HG03469 (cell line): Measurements from ENCODE around the gene SHB.

ENCODE experiments used
- ATAC-seq: cut with Tn5 transposase; IDR thresholded peaks from one replicate; pipeline ENCODE4 v1.9.1; 2021; ENCODE audit warnings: mild to moderate bottlenecking, moderate library complexity, moderate number of reproducible peaks; ENCODE audit not compliant: unreplicated experiment

Gene SHB

DNA sequence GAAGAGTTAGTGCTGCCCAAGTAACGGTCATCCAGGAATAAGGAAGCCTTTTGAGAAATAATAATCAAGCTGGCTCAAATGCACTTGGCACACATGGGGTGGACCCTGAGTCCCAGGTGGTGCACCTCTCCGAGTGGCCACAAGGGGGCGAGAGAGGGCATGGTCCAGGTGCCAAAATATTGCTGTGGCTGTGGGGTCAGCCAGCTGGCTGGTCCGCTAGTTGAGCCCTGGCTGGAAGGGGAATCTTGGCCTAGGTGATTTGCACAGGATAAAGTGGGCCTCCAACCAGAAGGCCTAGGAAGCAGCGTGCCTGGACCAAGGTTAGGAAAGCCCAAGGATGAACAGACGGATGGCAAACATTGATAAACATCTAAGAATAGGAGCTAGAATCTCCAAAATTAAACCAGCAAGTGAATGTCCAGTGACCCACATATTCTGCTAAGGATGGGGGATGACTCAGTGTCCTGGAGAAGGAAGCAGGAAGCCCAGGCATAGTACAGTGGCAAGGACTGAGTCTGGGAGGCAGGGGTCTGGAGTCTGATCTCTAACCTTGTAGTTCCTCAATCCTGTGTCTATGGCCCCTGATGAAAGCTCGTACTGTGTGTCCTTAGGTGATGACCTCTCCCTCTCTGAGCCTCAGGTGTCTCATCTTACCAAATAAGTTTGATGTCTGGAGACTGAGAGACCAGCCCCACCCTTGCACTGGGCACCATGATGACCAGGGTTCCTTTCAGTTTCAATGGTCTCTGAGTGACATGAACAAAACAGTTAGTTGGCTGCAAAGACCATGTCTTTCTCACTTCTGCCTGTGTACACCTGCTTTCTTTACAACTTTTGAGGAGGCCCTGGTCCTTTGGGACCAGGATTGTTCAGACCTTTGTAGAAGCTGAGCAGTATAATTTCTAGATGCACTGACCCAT, 19.2 kb upstream of the SHB start:
- ATAC-seq, result no peak

DNA sequence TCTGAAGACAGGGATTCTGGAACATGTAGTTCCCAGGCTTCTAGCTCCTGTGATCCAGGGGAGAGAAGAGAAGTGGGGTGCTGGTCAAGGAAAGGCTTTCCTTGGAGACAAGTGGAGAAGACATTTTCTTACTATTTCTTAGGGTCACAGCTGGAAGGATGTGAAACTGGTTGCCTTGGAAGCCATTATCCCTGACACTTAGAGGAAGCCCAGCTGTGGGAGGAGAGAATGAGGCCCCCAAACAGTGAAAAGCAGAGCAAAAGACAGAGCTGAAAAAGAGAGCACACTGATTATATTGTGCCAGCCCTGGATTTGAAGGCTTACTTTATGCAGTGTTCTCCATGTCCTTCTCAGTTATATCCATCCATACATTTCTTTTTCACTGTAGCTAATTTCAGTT, 17.5 kb upstream of the SHB start:
- no peak for ATAC-seq

DNA sequence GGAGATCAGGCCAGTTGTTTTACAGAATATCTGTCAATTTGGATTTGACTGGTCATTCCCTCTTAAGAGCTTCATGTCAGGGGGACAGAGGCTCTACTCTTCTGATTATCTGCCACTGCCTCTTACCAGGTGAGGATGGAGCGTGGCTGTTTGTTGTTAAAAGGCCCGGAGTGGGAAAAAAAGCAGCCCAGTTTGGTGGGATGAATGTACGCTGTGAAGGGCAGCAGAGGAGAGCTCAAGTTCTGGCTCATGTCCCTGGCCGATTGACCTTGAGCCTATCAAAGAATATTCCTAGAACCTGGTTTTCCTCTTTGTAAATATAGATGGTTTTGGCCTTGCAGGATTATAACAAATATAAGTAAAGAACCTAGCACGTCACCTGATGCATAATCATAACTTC, 16.3 kb upstream of the SHB start:
- ATAC-seq, result no peak

DNA sequence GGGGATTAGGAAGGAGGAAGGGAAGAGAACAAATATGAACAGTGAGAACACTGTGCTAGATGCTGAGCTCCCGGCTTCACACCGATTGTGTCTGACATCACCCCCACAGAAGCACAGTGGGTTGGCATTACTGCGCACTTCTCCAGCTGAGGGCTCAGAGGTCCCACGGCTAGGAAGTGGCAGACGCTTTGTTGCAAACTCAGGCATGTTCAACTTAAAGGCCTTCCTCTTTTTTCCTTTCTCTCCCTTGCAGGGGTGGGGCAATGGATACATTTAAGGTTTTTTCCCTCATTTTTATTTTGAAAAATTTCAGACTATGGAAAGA, 15.5 kb upstream of the SHB start:
- no peak for ATAC-seq

DNA sequence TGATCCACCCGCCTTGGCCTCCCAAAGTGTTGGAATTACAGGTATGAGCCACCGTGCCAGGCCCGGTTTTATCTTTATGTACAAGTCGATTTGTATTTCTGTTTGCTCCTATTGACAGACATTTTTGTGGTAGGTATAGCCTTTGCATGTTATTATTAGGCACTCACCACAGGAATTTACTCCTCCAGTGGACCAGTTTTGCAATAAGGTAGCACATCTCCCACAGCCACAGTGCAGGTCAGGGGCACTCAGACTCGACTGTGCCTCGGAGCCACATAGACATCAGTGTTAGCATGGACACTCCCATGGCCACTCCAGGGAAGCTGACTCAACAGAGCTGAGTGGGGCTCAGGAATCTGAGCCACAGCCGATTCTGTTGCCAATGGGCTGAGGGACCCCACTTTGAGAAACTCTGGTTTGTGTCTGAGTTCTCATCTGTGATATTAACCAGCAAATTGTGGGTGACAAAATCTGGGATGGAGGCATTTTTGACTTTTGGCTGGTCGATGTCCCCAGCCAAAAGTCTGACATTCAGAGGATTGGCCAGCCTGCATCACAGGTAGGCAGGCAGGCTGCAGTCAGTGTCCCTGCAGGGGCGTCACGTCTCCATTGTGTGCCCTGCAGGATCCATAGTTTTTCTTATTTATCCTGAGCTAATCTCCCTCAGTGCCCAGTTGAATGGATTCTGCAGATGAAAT, 15.0 kb upstream of the SHB start:
- ATAC-seq, result no peak

DNA sequence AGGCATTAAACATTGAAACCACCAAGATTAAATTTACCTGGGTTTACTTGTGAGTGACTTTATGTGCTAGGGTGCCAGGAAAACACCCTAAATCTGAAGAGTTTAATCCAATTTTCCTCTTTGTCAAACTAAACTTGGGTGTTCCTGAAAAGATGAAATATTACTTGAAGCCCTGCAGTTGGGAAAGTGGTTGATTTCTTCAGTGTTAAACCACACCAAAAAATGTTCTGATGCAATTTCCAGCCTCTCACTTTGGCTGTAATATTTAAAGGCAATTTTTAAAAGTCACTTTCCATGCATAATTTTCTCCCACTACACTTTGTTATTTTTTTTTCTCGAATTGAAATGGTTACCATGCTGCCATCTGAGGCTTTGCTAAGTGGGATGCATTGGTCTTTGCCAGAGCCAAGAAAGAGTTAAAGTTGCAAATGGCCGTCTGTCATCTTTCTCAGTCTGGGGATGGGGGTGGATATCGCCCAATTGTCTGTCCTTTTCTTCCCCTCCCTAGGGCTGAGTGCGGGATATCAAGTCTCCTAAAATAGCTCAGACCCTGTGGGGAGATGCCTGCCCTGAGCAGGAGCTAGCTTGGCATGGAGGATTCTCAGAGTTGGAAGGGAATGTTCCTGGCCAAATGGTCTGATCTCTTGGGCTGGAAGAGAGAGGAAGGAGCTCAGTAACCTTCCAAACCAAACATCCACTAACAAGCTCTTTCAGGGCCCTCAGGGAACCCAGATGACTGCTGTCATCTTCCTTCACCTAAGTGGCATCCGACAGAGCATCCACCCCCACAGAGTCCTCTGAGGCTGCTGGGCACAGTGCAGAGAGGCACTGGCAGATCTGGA, 13.6 kb upstream of the SHB start:
- ATAC-seq, result no peak

DNA sequence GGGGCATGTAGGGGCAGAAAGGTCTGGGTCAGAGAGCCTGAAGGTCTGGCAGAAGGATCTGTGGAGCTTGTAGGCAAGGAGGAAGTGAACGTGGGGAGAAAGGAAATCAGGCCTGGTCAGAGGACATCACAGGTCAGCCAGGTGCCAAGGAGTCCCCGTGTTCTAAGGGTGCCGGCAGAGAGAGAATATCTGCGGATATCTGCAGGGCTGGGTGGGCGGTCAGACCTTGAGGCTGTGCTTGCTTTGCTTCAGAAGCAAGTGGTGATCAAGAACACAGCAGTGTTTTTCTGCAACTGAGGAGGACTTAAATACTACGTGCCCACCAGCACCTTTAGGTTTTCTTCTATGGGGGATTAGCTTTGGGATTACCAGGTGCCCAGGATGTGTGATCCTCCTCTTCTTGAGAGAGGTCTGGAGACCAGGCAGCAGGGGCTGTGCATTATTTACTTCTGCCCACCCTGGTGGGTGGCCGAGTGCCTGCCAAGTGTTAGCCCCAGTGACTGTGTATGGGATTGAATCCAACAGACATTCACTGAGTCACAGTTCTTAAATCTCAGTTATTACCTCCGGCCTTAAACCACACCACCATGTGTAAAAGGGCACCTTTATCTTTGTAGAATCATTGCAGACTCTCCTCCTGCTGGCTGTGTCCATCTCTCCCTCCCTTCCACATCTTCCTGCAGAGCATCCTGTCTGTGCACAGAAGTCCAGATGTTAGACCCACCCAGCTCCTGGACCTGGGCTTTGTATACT, 12.5 kb upstream of the SHB start:
- no peak for ATAC-seq

DNA sequence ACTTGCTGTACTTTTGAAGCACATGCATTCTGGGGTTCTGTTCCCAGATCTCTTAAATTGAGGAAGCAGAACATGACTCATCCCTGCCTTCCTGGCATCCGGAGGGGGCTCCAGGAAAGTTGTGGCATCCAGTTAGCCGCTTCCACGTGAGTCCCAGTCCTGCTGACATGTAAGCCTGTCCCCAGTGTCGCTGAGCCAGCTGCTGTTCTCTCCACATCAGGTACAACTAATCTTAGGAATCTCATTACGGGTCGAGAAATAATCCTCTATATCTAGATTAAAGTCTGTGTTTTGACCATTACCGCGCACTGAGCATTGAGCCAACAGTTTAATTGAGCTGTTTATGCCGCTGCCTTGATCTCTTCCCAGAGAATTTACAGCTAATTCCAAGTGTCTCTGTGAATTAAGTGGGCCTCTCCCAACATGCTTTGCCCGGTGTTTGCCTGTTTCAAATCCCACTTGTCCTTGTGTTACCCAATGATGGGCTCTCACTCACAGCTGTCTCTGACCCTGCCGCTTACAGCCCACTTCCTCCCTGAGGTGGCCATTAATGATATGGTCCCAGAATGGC, 10.5 kb upstream of the SHB start:
- no peak for ATAC-seq

DNA sequence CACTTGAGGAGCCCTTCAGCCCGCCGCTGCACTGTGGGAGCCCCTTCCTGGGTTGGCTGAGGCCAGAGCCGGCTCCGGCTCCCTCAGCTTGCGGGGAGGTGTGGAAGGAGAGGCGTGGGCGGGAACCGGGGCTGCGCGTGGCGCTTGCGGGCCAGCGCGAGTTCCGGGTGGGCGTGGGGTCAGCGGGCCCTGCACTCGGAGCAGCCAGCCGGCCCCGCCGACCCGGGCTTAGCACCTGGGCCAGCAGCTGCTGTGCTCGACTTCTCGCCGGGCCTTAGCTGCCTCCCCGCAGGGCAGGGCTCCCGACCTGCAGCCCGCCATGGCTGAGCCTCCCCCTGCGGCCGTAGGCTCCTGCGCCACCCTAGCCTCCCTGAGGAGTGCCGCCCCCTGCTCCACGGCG, 6.2 kb upstream of the SHB start:
- no peak for ATAC-seq

DNA sequence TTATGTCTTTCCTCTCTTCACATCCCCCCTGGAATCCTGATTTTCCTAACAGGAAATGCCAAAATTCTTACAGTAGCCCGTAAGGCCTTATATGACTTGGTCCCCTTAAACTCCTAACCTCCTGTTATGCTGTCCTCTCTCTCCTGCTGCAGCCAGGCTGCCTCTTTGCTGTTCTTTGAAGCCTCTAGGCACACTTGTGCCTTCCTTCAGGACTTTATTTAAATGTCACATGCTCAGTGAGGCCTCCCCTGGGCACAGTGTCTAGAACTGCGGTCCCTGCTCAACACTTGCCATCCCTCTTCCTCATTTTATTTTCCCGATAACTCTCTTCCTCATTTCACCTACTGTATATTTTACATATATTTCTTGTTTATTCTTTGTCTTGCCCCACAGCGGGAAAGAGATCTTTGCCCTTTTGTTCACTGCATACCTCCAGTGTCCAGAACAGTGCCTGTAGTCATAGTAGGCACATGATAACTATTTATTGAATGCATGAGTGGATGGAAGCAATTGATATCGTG, 5.5 kb upstream of the SHB start:
- no peak for ATAC-seq

DNA sequence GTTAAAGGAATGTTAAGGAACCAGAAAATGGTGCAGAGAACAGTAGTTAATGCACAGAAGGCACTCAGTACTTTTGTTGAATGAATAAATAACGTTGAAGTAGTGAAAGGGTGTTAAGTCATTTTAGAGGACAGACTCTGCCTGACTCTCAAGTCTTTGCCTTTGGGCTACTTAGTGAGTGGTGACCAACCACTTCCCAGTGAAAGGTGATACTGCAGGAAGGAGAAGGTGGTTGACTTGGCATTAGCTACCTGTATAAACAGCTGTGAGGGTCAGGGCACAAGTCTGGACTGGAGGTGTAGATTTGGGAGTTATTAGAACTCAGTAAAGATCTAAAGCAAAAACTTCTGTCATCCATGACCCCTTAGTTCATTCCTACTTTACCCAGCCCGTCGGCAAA, 4.9 kb upstream of the SHB start:
- no peak for ATAC-seq

DNA sequence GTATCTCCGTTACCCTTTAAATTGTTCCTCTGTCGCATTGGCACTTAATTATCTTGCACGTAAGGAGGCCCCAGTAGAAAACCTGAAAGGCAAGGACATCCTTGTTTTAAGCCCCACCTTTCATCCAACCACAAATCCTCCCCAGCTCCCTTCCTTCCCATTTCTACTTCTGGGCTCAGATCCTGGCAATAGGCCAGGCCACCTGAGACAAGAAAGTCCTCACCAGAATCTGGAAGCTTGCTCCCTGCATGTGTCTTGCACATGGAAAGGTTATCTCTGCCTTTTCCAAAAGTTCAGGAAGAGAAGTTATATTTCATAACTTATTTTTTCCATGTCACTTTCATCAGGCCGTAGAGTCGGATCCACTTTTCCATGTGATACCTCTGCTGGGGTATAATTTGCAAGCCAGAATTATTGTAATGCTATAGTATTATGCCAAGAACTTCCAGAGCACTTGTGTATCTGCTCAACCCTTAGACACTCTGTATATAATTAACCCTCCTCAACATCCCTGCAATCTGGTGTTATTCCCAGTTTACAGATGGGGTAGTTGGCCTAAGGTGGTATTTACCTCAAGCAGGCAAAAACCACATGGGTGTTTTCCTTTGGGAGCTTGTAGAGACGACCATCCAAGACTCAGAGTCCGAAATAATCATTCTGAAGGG, 2.6 kb upstream of the SHB start:
- ATAC-seq, result no peak

DNA sequence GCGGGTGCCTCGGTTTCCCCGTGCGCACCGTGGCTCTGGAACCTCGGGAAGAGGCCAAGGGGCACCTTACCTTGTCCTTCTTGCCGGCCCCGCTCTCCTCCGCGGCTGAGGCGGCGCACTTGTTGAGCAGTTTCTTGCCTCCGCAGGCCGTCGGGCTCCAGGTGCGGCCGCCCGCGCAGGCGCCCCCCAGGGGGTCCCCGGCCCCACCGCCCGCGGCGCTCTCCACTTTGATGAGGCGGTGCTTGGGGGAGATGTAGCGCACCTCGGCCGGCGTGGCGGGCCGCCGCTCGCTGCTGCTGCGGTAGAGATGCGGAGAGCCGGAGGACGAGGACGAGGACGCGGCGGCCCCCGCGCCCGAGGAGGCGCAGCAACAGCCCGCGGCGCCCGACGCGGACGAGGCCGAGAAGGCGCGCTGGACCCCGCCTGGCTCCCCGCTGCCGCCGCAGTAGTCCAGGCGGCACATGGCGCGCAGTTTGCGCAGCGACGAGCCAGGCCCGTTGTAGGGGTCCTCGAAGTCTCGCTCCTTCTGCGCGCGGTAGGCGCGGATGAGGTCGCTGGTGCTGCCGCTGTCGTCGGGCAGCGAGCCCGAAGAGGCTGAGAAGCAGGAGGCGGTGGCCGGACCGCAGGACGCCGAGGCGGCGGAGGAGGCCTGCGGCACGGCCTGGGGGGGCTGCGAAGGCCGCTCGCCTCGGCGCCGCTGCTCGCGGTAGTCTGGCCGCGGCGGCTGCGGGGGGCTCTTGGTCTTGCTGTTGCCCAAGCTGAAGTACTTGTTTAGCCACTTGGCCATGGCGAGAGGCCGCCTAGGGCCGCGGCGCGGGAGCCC, 957 bp downstream of the SHB start:
- ATAC-seq, result no peak

DNA sequence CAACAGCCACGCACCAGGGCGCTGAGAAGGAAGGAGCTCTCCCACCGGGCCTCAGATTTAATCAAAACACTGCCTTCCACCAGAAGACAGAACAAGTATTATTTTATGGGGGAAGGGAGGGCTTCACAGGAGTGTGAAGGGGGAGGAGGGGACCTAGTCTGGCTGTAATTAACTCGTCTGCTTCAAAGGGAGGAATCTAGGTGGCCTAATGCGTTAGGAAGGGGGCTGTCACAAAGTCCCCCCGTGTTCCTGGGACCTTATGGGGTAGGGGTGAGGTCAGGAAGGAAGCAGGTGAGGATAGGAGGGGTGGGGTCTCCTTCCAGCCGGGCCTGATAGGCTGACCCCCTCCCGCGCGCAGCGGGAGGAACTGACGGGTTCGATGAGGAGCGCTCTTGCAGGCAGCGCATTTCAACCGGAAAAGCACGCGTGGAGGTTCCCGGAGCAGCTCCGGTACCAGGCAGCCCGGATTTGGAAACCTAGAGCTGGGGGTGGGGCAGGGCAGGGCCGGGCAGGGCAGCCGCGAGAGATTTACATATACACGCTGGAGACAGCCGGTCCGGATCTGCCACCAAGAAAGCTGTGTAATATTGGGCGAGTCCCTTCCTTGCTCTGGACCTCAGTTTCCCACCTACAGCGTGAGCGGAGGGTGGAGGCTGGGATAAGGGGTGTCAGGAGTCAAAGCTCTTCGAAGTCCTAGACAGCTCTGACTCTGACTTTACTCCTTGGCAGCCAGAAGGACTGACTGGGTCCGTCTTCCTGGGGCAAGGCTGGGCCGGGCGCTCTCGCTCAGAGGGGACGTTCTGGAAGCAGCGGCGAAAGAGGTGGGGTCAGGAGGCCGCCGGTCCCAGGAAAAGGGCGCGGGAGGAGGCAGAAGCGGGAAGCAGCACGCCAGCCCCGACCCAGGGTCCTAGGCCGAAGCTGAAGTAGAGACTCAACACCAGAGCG, 1.8 kb downstream of the SHB start:
- no peak for ATAC-seq

DNA sequence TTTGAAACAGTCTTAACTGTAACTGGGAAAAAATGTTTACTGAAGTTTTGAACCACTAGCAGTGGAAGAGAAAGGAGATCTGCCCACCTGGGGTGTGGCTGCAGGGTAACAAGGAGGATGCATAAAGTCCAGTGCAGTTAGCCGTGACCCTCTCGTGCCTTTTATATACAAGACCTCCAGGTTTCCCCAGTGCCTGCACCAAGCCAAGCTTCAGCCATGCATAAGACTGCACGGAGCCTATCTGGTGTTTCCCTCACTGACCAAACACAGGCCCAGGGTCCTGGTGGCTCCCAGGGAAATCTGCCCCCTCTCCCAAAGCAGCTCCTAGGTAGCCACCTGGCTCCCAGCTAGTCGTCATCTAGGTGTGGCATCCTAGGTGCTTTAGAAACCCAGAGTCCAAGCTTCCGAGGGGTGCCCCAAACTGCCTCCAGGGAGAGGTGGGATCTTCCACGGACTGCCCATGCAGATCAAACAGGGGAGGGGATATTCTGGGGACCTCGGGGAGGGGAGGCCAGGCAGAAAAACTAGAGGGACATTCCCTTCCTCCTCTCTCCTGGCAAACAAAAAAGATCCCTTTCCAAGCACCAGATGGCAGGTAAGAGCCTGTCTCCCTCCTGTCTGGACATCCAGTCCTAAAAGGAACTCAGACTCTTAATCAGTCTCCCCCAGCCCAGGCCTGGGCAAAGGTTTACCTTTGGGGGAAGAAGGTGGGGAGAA, 2.7 kb downstream of the SHB start:
- ATAC-seq, result no peak

DNA sequence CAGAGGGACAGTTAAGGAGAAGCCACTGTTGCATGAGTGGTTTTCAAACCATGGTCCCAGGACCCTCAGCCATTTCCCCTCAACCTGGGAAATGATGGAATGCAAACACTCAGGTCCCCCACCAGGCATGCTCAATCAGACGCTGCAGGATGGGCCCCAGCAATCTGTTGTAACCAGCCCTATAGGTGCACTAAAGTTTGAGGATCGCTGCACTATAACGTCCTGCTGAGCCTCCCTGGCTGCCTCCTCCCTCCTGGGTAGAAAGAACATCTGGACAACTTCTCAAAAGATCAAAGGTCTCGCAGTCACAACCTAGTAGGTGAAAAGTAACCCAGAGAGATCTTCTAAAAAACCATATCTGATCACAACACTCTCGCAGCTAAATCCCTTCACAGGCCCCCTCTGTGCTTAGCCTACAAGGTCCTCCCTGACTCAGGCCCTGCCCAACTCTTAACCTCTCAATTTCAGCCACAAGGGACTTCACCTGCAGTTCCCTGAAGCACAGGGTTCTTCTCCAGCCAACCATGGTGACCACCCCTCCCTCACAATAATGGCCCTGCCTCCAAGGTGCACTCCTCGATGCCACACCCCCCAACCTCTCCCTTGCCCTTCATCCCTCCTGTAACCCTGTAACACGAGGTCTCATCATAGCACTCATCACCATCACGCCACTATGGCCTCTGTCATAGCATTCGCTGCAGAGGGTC, 3.5 kb downstream of the SHB start:
- ATAC-seq, result no peak
